GM23338 (cell line): ENCODE measurements around the gene TMEM236. TPM values are rescaled to one million over a fixed set of nuclear protein-coding genes. Genes with fewer than 3 reads are reported as not detected.

Experiments used
- ATAC-seq: fragments of 200-7000 bp; cut with Tn5 transposase; 3 replicates; pipeline ENCODE4 v1.9.1; 2020
- DNase-seq: peaks from one replicate; pipeline ENCODE4 v3.0.0-alpha.2; 2015; ENCODE audit warnings: low spot score
- H2AFZ ChIP-seq: fragments of 200-600 bp; sonication (generic); 2 replicates; pipeline ENCODE4 v1.8.0; 2016; ENCODE audit warnings: antibody characterized with exemption, mild to moderate bottlenecking, moderate library complexity
- H3F3A ChIP-seq: fragments of 200-600 bp; sonication (generic); replicated peaks from 2 replicates; pipeline ENCODE4 v1.8.0; 2017; ENCODE audit warnings: antibody characterized with exemption, mixed run types, low read depth
- H3K27ac ChIP-seq: fragments of 200-600 bp; sonication (generic); 2 replicates; pipeline ENCODE4 v1.6.1; 2016; ENCODE audit warnings: low read depth
- H3K27me3 ChIP-seq: fragments of 200-600 bp; sonication (generic); 2 replicates; pipeline ENCODE4 v1.8.0; 2016; ENCODE audit warnings: mild to moderate bottlenecking, mixed run types, moderate library complexity; ENCODE audit not compliant: insufficient read depth
- H3K36me3 ChIP-seq: fragments of 200-600 bp; sonication (generic); 2 replicates; pipeline ENCODE4 v1.8.0; 2016; ENCODE audit warnings: mild to moderate bottlenecking; ENCODE audit not compliant: insufficient read depth
- H3K4me1 ChIP-seq: fragments of 200-600 bp; sonication (generic); 2 replicates; pipeline ENCODE4 v1.8.0; 2016; ENCODE audit warnings: mild to moderate bottlenecking, moderate library complexity; ENCODE audit not compliant: insufficient read depth
- H3K4me2 ChIP-seq: fragments of 200-600 bp; sonication (generic); 2 replicates; pipeline ENCODE4 v1.7.1; 2017; ENCODE audit warnings: mixed run types
- H3K4me3 ChIP-seq: fragments of 200-600 bp; sonication (generic); 2 replicates; pipeline ENCODE4 v1.6.1; 2016; ENCODE audit warnings: mixed run types
- H3K79me2 ChIP-seq: fragments of 200-600 bp; sonication (generic); replicated peaks from 2 replicates; pipeline ENCODE4 v1.8.0; 2017; ENCODE audit warnings: mild to moderate bottlenecking; ENCODE audit not compliant: insufficient read depth
- H3K9me2 ChIP-seq: fragments of 200-600 bp; sonication (generic); 2 replicates; pipeline ENCODE4 v1.8.0; 2017; ENCODE audit not compliant: insufficient read depth
- H4K20me1 ChIP-seq: fragments of 200-600 bp; sonication (generic); replicated peaks from 2 replicates; pipeline ENCODE4 v1.8.0; 2017; ENCODE audit warnings: mild to moderate bottlenecking; ENCODE audit not compliant: insufficient read depth
- H3K27ac Mint-ChIP-seq: 2 replicates; pipeline ENCODE4 v1.8.0; 2020; ENCODE audit warnings: inconsistent platforms, mild to moderate bottlenecking, moderate library complexity, mixed read lengths
- H3K27me3 Mint-ChIP-seq: 3 replicates; pipeline ENCODE4 v1.8.0; 2022; ENCODE audit warnings: low read depth, mild to moderate bottlenecking, moderate library complexity, mixed read lengths, inconsistent platforms; ENCODE audit not compliant: insufficient read depth, poor library complexity
- H3K36me3 Mint-ChIP-seq: 3 replicates; pipeline ENCODE4 v1.8.0; 2021; ENCODE audit warnings: low read depth, mild to moderate bottlenecking, inconsistent platforms, moderate library complexity, mixed read lengths
- H3K4me1 Mint-ChIP-seq: 3 replicates; pipeline ENCODE4 v1.8.0; 2020; ENCODE audit warnings: mild to moderate bottlenecking, inconsistent platforms, mixed read lengths
- H3K4me3 Mint-ChIP-seq: 3 replicates; pipeline ENCODE4 v1.8.0; 2021; ENCODE audit warnings: moderate library complexity, mild to moderate bottlenecking, inconsistent platforms, mixed read lengths
- H3K9me3 Mint-ChIP-seq: 3 replicates; pipeline ENCODE4 v1.8.0; 2020; ENCODE audit warnings: moderate library complexity, mild to moderate bottlenecking, inconsistent platforms, mixed read lengths
- CREB1 ChIP-seq: fragments of 250-450 bp; sonication (Bioruptor Pico); IDR thresholded peaks from 2 replicates; pipeline ENCODE4 v1.5.0; 2020; ENCODE audit warnings: low read depth, mild to moderate bottlenecking, moderate library complexity
- EZH2 ChIP-seq: fragments of 200-600 bp; sonication (generic); IDR thresholded peaks from one replicate; pipeline ENCODE4 v1.8.0; 2017; ENCODE audit warnings: antibody characterized with exemption, mild to moderate bottlenecking, low read depth; ENCODE audit not compliant: unreplicated experiment
- EZH2phosphoT487 ChIP-seq: fragments of 200-600 bp; sonication (generic); IDR thresholded peaks from one replicate; pipeline ENCODE4 v1.8.1; 2018; ENCODE audit warnings: antibody characterized with exemption; ENCODE audit not compliant: unreplicated experiment
- JUNB ChIP-seq: IDR thresholded peaks from one replicate; pipeline ENCODE4 v1.6.1; 2016; ENCODE audit warnings: antibody characterized with exemption; ENCODE audit not compliant: unreplicated experiment
- NANOG ChIP-seq: IDR thresholded peaks from 2 replicates; pipeline ENCODE4 v1.6.1; 2016; ENCODE audit warnings: antibody characterized with exemption, borderline replicate concordance
- REST ChIP-seq: IDR thresholded peaks from one replicate; pipeline ENCODE4 v1.6.1; 2018; ENCODE audit warnings: antibody characterized with exemption; ENCODE audit not compliant: unreplicated experiment
- STAT1 ChIP-seq: IDR thresholded peaks from one replicate; pipeline ENCODE4 v1.6.1; 2016; ENCODE audit warnings: antibody characterized with exemption; ENCODE audit not compliant: unreplicated experiment
- ZNF114 ChIP-seq: fragments of 250-450 bp; sonication (Bioruptor Pico); IDR thresholded peaks from 2 replicates; pipeline ENCODE4 v1.5.0; 2020; ENCODE audit warnings: mild to moderate bottlenecking, moderate library complexity
- ZNF331 ChIP-seq: fragments of 250-450 bp; sonication (Bioruptor Pico); IDR thresholded peaks from 2 replicates; pipeline ENCODE4 v1.5.0; 2020; ENCODE audit warnings: low read depth, mild to moderate bottlenecking, moderate library complexity
- ZNF462 ChIP-seq: fragments of 250-450 bp; sonication (Bioruptor Pico); IDR thresholded peaks from 2 replicates; pipeline ENCODE4 v1.5.0; 2020; ENCODE audit warnings: mild to moderate bottlenecking, moderate library complexity
- polyA plus RNA-seq: library from polyadenylated mRNA; unstranded; fragments of >200 nt; fragmentation: Nextera tagmentation; extraction: Ambion mirVana; gene quantifications from 2 replicates; pipeline ENCODE4 v1.2.1, GENCODE V29; 2016
- total RNA-seq: library from RNA; depleted of rRNA; stranded (reverse); fragments of >200 nt; shearing (Covaris generic); gene quantifications from 2 replicates; pipeline ENCODE4 v1.2.3, GENCODE V29; 2014

The TMEM236 gene
- total and polyA plus RNA-seq, 2 experiments from 2014 or later, result 0.03 TPM

DNA sequence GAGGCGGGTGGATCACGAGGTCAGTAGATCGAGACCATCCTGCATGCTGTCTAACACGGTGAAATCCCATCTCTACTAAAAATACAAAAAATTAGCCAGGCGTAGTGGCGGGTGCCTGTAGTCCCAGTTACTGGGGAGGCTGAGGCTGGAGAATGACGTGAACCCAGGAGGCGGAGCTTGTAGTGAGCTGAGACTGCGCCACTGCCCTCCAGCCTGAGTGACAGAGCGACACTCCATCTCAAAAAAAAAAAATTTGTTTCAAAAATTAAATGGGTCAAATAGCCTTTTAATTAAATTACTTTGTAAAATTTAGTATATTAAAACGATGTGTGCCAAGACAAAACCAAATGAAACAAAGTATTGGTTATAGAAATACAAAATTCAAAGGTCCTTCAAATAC is 50.3 kb downstream of the TMEM236 start (continued):
- TF ChIP-seq ZNF462 (CRISPR knock-in tag) (no peak), ZNF114 (CRISPR knock-in tag) (no peak)

GRCh38 chr10:17802976-17803375 is 51.0 kb downstream of the TMEM236 start:
- Mint-ChIP-seq H3K4me3 (no peak overlapping the region), H3K36me3 (no peaks in the 10 kb centered on the region), H3K27ac (no peak overlapping the region), H3K27me3 (peaks cover 5% of the 10 kb centered on the region), H3K4me1 (no peaks in the 10 kb centered on the region), H3K9me3 (no peaks in the 10 kb centered on the region)
- Histone ChIP-seq H3K27ac (no peak overlapping the region), H3F3A (no peaks in the 10 kb centered on the region), H3K27me3 (no peaks in the 10 kb centered on the region), H3K4me2 (no peak overlapping the region), H2AFZ (no peak overlapping the region), H3K79me2 (no peaks in the 10 kb centered on the region), H3K4me3 (no peak overlapping the region), H3K4me1 (no peaks in the 10 kb centered on the region), H3K36me3 (no peaks in the 10 kb centered on the region), H4K20me1 (no peaks in the 10 kb centered on the region), H3K9me2 (no peaks in the 10 kb centered on the region)
- DNase-seq (no peak), ATAC-seq (no peak)
- TF ChIP-seq EZH2 (no peak), STAT1 (no peak), REST (no peak), CREB1 (CRISPR knock-in tag) (no peak), NANOG (no peak), EZH2phosphoT487 (no peak), ZNF331 (CRISPR knock-in tag) (no peak), JUNB (no peak), ZNF114 (CRISPR knock-in tag) (no peak)
